Mesodermal cell (in vitro differentiated cells): ENCODE data around the gene SHKBP1.
"Not testable (repeated sequence)": the region's sequence is repeated elsewhere in the genome, so short reads cannot be mapped to it uniquely, and the experiment has no call there.

Source experiments
- H3K27ac ChIP-seq: 2 replicates; pipeline ENCODE4 v1.7.0; 2013; ENCODE audit warnings: mild to moderate bottlenecking, low read depth, low read length, moderate library complexity; ENCODE audit not compliant: severe bottlenecking
- H3K36me3 ChIP-seq: 2 replicates; pipeline ENCODE4 v1.7.1; 2013; ENCODE audit warnings: mild to moderate bottlenecking, low read length, moderate library complexity; ENCODE audit not compliant: control insufficient read depth, insufficient read depth
- H3K4me1 ChIP-seq: one replicate; pipeline ENCODE4 v1.7.1; 2013; ENCODE audit warnings: mild to moderate bottlenecking, low read length; ENCODE audit not compliant: insufficient read depth, control insufficient read depth, poor library complexity, severe bottlenecking
- H3K4me3 ChIP-seq: 2 replicates; pipeline ENCODE4 v1.7.0; 2013; ENCODE audit warnings: low read length, control low read depth, mild to moderate bottlenecking; ENCODE audit not compliant: insufficient read depth, poor library complexity, severe bottlenecking; ENCODE audit errors: extremely low read depth
- H3K9me3 ChIP-seq: 2 replicates; pipeline ENCODE4 v1.7.1; 2013; ENCODE audit warnings: mild to moderate bottlenecking, low read length, moderate library complexity; ENCODE audit not compliant: control insufficient read depth
- WGBS, 2 experiments: methylation state at CpG; one replicate each; pipeline ENCODE4 v1.1.5; 2013; ENCODE audit warnings: missing lambda C conversion rate in 2 of 2; ENCODE audit not compliant: insufficient coverage in 2 of 2; 5-methylcytosine and 5-hydroxymethylcytosine counted together

Gene SHKBP1

GRCh38 chr19:40585982-40586422 lies 9.3 kb downstream of the SHKBP1 start:
- Histone ChIP-seq H3K9me3 (no peaks in the 10 kb centered on the region), H3K36me3 (peaks cover 72% of the 10 kb centered on the region)
- WGBS, 2 experiments = 96 to 100% methylated on average over 2 of the region's 2 CpGs

GRCh38 chr19:40586611-40587010 lies 9.9 kb downstream of the SHKBP1 start:
- peaks cover 71% of the 10 kb centered on the region for H3K36me3 ChIP-seq
- H3K4me1 ChIP-seq = peaks cover 14% of the 10 kb centered on the region

More at GRCh38 chr19:40585982-40586422, 9.3 kb downstream of the SHKBP1 start:
- Histone ChIP-seq H3K4me3 (no peak overlapping the region), H3K4me1 (peaks cover 14% of the 10 kb centered on the region), H3K27ac (no peak overlapping the region)

GRCh38 chr19:40588110-40588854 lies 11.6 kb downstream of the SHKBP1 start:
- WGBS, 2 experiments = 89 to 91% methylated on average over 18 to 19 of the region's 19 CpGs
- Histone ChIP-seq H3K4me1 (peaks cover 14% of the 10 kb centered on the region), H3K27ac (no peak overlapping the region), H3K36me3 (peaks cover 54% of the 10 kb centered on the region), H3K9me3 (no peaks in the 10 kb centered on the region), H3K4me3 (no peak overlapping the region)

More at GRCh38 chr19:40586611-40587010, 9.9 kb downstream of the SHKBP1 start:
- H3K9me3 ChIP-seq = no peaks in the 10 kb centered on the region
- H3K27ac ChIP-seq = no peak overlapping the region
- WGBS, 2 experiments = 96 to 98% methylated on average over 14 of the region's 14 CpGs
- no peak overlapping the region for H3K4me3 ChIP-seq

- WGBS, 2 experiments = 95 to 100% methylated on average over 3 to 5 of the region's 9 CpGs
- peaks cover 47% of the 10 kb centered on the region for H3K36me3 ChIP-seq
- H3K4me1 ChIP-seq = peaks cover 18% of the 10 kb centered on the region
- no peaks in the 10 kb centered on the region for H3K9me3 ChIP-seq
- no peak overlapping the region for H3K27ac ChIP-seq
- no peak overlapping the region for H3K4me3 ChIP-seq
These were observed 12.4 kb downstream of the SHKBP1 start for GRCh38 chr19:40588926-40589569.

GRCh38 chr19:40589591-40590429 lies 13.1 kb downstream of the SHKBP1 start:
- no peak overlapping the region for H3K27ac ChIP-seq
- H3K36me3 ChIP-seq = peaks cover 41% of the 10 kb centered on the region
- 94 to 96% methylated on average over 15 to 22 of the region's 26 CpGs for WGBS, 2 experiments
- H3K4me3 ChIP-seq = no peak overlapping the region
- peaks cover 21% of the 10 kb centered on the region for H3K4me1 ChIP-seq
- no peaks in the 10 kb centered on the region for H3K9me3 ChIP-seq

GRCh38 chr19:40590464-40591265 lies 14.0 kb downstream of the SHKBP1 start:
- Histone ChIP-seq H3K27ac (no peak overlapping the region), H3K4me3 (no peak overlapping the region), H3K9me3 (no peaks in the 10 kb centered on the region), H3K36me3 (peaks cover 37% of the 10 kb centered on the region), H3K4me1 (peaks cover 21% of the 10 kb centered on the region)
- 87 to 92% methylated on average over 12 of the region's 22 CpGs for WGBS, 2 experiments

- H3K36me3 ChIP-seq = peaks cover 29% of the 10 kb centered on the region
- WGBS, 2 experiments = 100% methylated on average over 2 of the region's 4 CpGs; no CpG with 5 or more reads in 1 of the 2 experiments
- not testable (repeated sequence) for H3K4me3 ChIP-seq, H3K9me3 ChIP-seq, H3K27ac ChIP-seq
- peaks cover 18% of the 10 kb centered on the region for H3K4me1 ChIP-seq
These were observed 15.1 kb downstream of the SHKBP1 start for GRCh38 chr19:40591724-40592123.

GRCh38 chr19:40592170-40592569 lies 15.5 kb downstream of the SHKBP1 start:
- H3K4me3 ChIP-seq = no peak overlapping the region
- H3K9me3 ChIP-seq = no peaks in the 10 kb centered on the region
- H3K27ac ChIP-seq = no peak overlapping the region
- peaks cover 18% of the 10 kb centered on the region for H3K4me1 ChIP-seq
- WGBS, 2 experiments = 83 to 96% methylated on average over 4 of the region's 4 CpGs
- H3K36me3 ChIP-seq = peaks cover 25% of the 10 kb centered on the region

- Histone ChIP-seq H3K27ac (no peak overlapping the region), H3K36me3 (peaks cover 12% of the 10 kb centered on the region), H3K4me3 (no peak overlapping the region), H3K9me3 (no peaks in the 10 kb centered on the region), H3K4me1 (peaks cover 9% of the 10 kb centered on the region)
- 37 to 40% methylated on average over 7 to 8 of the region's 8 CpGs for WGBS, 2 experiments
These were observed 17.6 kb downstream of the SHKBP1 start for GRCh38 chr19:40594255-40594654.

- no peaks in the 10 kb centered on the region for H3K9me3 ChIP-seq
- H3K36me3 ChIP-seq = peaks cover 12% of the 10 kb centered on the region
- no peak overlapping the region for H3K4me3 ChIP-seq
- H3K27ac ChIP-seq = no peak overlapping the region
- 49 to 55% methylated on average over 10 to 13 of the region's 13 CpGs for WGBS, 2 experiments
- peaks cover 10% of the 10 kb centered on the region for H3K4me1 ChIP-seq
These were observed 18.0 kb downstream of the SHKBP1 start for GRCh38 chr19:40594657-40595091.
